H9 (cell line): ENCODE measurements around the gene ZNF407. TPM values are rescaled to one million over a fixed set of nuclear protein-coding genes. Genes with fewer than 3 reads are reported as not detected.

Source experiments
- DNase-seq: peaks from one replicate; pipeline ENCODE4 v3.0.0-alpha.2; 2017
- H2AFZ ChIP-seq: one replicate; pipeline ENCODE4 v1.6.1; 2013; ENCODE audit warnings: mild to moderate bottlenecking, low read length, control low read depth, moderate library complexity
- H2AK5ac ChIP-seq: 2 replicates; pipeline ENCODE4 v1.6.1; 2013; ENCODE audit warnings: low read length, control low read depth, mixed read lengths; ENCODE audit not compliant: insufficient read length
- H2BK120ac ChIP-seq: one replicate; pipeline ENCODE4 v1.6.1; 2013; ENCODE audit warnings: low read depth, mild to moderate bottlenecking, low read length, control low read depth, inconsistent platforms; ENCODE audit not compliant: poor library complexity, severe bottlenecking
- H2BK12ac ChIP-seq: 2 replicates; pipeline ENCODE4 v1.6.1; 2013; ENCODE audit warnings: low read length, control low read depth, mixed read lengths, low read depth; ENCODE audit not compliant: insufficient read length
- H2BK15ac ChIP-seq: 2 replicates; pipeline ENCODE4 v1.6.1; 2013; ENCODE audit warnings: low read depth, low read length, control low read depth
- H2BK20ac ChIP-seq: one replicate; pipeline ENCODE4 v1.6.1; 2013; ENCODE audit warnings: low read depth, mild to moderate bottlenecking, low read length, control low read depth, inconsistent platforms; ENCODE audit not compliant: poor library complexity, severe bottlenecking
- H2BK5ac ChIP-seq: 2 replicates; pipeline ENCODE4 v1.6.1; 2013; ENCODE audit warnings: low read length, control low read depth, mixed read lengths; ENCODE audit not compliant: insufficient read length
- H3K14ac ChIP-seq: 2 replicates; pipeline ENCODE4 v1.6.1; 2013; ENCODE audit warnings: low read length, control low read depth; ENCODE audit not compliant: insufficient read depth
- H3K18ac ChIP-seq: 2 replicates; pipeline ENCODE4 v1.6.1; 2013; ENCODE audit warnings: low read depth, mild to moderate bottlenecking, mixed read lengths, low read length, control low read depth; ENCODE audit not compliant: insufficient read length
- H3K23ac ChIP-seq: 2 replicates; pipeline ENCODE4 v1.6.1; 2013; ENCODE audit warnings: low read length, control low read depth, mixed read lengths, low read depth; ENCODE audit not compliant: insufficient read length
- H3K23me2 ChIP-seq: 2 replicates; pipeline ENCODE4 v1.6.1; 2013; ENCODE audit warnings: low read depth, mild to moderate bottlenecking, mixed read lengths, low read length, control low read depth; ENCODE audit not compliant: insufficient read length, poor library complexity, severe bottlenecking
- H3K27ac ChIP-seq: 2 replicates; pipeline ENCODE4 v1.5.1; 2013; ENCODE audit warnings: low read length, control low read depth, mixed read lengths, low read depth; ENCODE audit not compliant: insufficient read length
- H3K27me3 ChIP-seq: 2 replicates; pipeline ENCODE4 v1.6.1; 2013; ENCODE audit warnings: low read length, control low read depth, inconsistent platforms; ENCODE audit not compliant: insufficient read depth
- H3K4ac ChIP-seq: 2 replicates; pipeline ENCODE4 v1.6.1; 2013; ENCODE audit warnings: low read depth, mild to moderate bottlenecking, control low read depth, inconsistent platforms, low read length, moderate library complexity
- H3K4me1 ChIP-seq: 2 replicates; pipeline ENCODE4 v1.6.1; 2013; ENCODE audit warnings: low read length, control low read depth, inconsistent platforms; ENCODE audit not compliant: insufficient read depth
- H3K4me2 ChIP-seq: 2 replicates; pipeline ENCODE4 v1.6.1; 2013; ENCODE audit warnings: low read length, control low read depth, mixed read lengths; ENCODE audit not compliant: insufficient read length, insufficient read depth
- H3K56ac ChIP-seq: 2 replicates; pipeline ENCODE4 v1.6.1; 2013; ENCODE audit warnings: low read depth, mild to moderate bottlenecking, mixed read lengths, low read length, control low read depth; ENCODE audit not compliant: insufficient read length
- H3K79me1 ChIP-seq: 2 replicates; pipeline ENCODE4 v1.6.1; 2013; ENCODE audit warnings: low read depth, mild to moderate bottlenecking, moderate library complexity, low read length, control low read depth, inconsistent platforms; ENCODE audit not compliant: insufficient read depth, poor library complexity, severe bottlenecking
- H3K79me2 ChIP-seq: 2 replicates; pipeline ENCODE4 v1.6.1; 2013; ENCODE audit warnings: low read length, control low read depth, inconsistent platforms; ENCODE audit not compliant: insufficient read depth
- H3K9ac ChIP-seq: 2 replicates; pipeline ENCODE4 v1.6.1; 2013; ENCODE audit warnings: low read length, control low read depth, mixed read lengths; ENCODE audit not compliant: insufficient read length; ENCODE audit errors: extremely low read depth
- H3K9me3 ChIP-seq: one replicate; pipeline ENCODE4 v1.6.1; 2013; ENCODE audit warnings: low read depth, low read length, inconsistent platforms; ENCODE audit not compliant: control insufficient read depth
- H3T11ph ChIP-seq: one replicate; pipeline ENCODE4 v1.6.1; 2013; ENCODE audit warnings: mild to moderate bottlenecking, low read length, control low read depth, inconsistent platforms
- H4K20me1 ChIP-seq: one replicate; pipeline ENCODE4 v1.6.1; 2013; ENCODE audit not compliant: control insufficient read depth, insufficient read length, insufficient read depth
- H4K5ac ChIP-seq: 2 replicates; pipeline ENCODE4 v1.6.1; 2013; ENCODE audit warnings: low read depth, mild to moderate bottlenecking, mixed read lengths, low read length, control low read depth; ENCODE audit not compliant: insufficient read length
- H4K8ac ChIP-seq: replicated peaks from 2 replicates; pipeline ENCODE4 v1.6.1; 2013; ENCODE audit warnings: low read length, control low read depth, mixed read lengths, low read depth; ENCODE audit not compliant: insufficient read length
- H4K91ac ChIP-seq: 2 replicates; pipeline ENCODE4 v1.6.1; 2013; ENCODE audit warnings: low read depth, mild to moderate bottlenecking, moderate library complexity, mixed read lengths, low read length, control low read depth; ENCODE audit not compliant: insufficient read length
- H3K27ac Mint-ChIP-seq, 3 experiments: 2 replicates in 2 of 3; 3 replicates in 1 of 3; pipeline ENCODE4 v1.8.0; 2020 to 2021; ENCODE audit warnings: mixed read lengths in 3 of 3, mild to moderate bottlenecking in 1 of 3, moderate library complexity in 1 of 3
- H3K27me3 Mint-ChIP-seq: 2 replicates; pipeline ENCODE4 v1.8.0; 2021; ENCODE audit warnings: low read depth, mild to moderate bottlenecking, moderate library complexity, mixed read lengths
- H3K36me3 Mint-ChIP-seq, 3 experiments: 2 replicates in 2 of 3; 3 replicates in 1 of 3; pipeline ENCODE4 v1.8.0; 2020 to 2021; ENCODE audit warnings: low read depth in 3 of 3, mixed read lengths in 3 of 3; ENCODE audit not compliant: insufficient read depth in 1 of 3
- H3K4me1 Mint-ChIP-seq, 2 experiments: 2 replicates each; pipeline ENCODE4 v1.8.0; 2020; ENCODE audit warnings: mixed read lengths in 2 of 2
- H3K4me3 Mint-ChIP-seq, 2 experiments: 2 replicates in 1 of 2; 3 replicates in 1 of 2; pipeline ENCODE4 v1.8.0; 2020 to 2021; ENCODE audit warnings: mild to moderate bottlenecking in 2 of 2, mixed read lengths in 2 of 2, moderate library complexity in 1 of 2
- H3K9me3 Mint-ChIP-seq, 2 experiments: 2 replicates in 1 of 2; 3 replicates in 1 of 2; pipeline ENCODE4 v1.8.0; 2020; ENCODE audit warnings: mild to moderate bottlenecking in 2 of 2, mixed read lengths in 2 of 2, moderate library complexity in 1 of 2
- WGBS: extraction: QIAGEN DNeasy Blood & Tissue Kit; methylation state at CpG from one replicate; pipeline ENCODE4 v1.1.7; 2013; ENCODE audit warnings: missing lambda C conversion rate, low lambda C conversion rate, mixed read lengths; ENCODE audit not compliant: insufficient read length; ENCODE audit errors: extremely low coverage; 5-methylcytosine and 5-hydroxymethylcytosine counted together
- total RNA-seq: library from RNA; stranded (reverse); gene quantifications from 2 replicates; pipeline ENCODE4 v1.2.1, GENCODE V29; 2021
- TF ChIP-seq, protein P1 (sequence below): fragments of 200-600 bp; sonication (generic); conservative IDR thresholded peaks from 3 replicates; pipeline ENCODE4 v1.8.0; 2021; ENCODE audit warnings: antibody characterized with exemption, mild to moderate bottlenecking

Gene ZNF407
- total RNA-seq, 1 experiment from 2014 or later, result 8.7 TPM

GRCh38 chr18:74665905-74666304 is 68.2 kb downstream of the ZNF407 start:
- Histone ChIP-seq H3K4ac (no peak overlapping the region), H3K56ac (no peak overlapping the region), H3K4me2 (no peak overlapping the region), H2BK15ac (no peak overlapping the region), H4K20me1 (no peaks in the 10 kb centered on the region), H2BK120ac (no peak overlapping the region), H3K18ac (no peak overlapping the region), H2AFZ (no peak overlapping the region), H3T11ph (no peak overlapping the region), H3K23ac (no peak overlapping the region), H3K14ac (no peak overlapping the region), H3K4me1 (no peaks in the 10 kb centered on the region), H3K23me2 (no peaks in the 10 kb centered on the region), H2BK20ac (no peak overlapping the region), H3K27ac (no peak overlapping the region), H3K9ac (no peak overlapping the region), H2AK5ac (no peak overlapping the region), H4K8ac (no peak overlapping the region), H4K91ac (no peak overlapping the region), H3K27me3 (no peaks in the 10 kb centered on the region), H3K79me1 (no peaks in the 10 kb centered on the region), H3K9me3 (no peaks in the 10 kb centered on the region), H2BK12ac (no peak overlapping the region), H2BK5ac (no peak overlapping the region), H3K79me2 (0 out of 2 replicates have a peak, but pooled peaks cover 2% of the 10 kb centered on the region), H4K5ac (no peak overlapping the region)
- H3K4me1 Mint-ChIP-seq, result peaks cover 3 to 4% of the 10 kb centered on the region in 2 experiments
- no peak for DNase-seq
- peak overlapping the region in 1 of 3 experiments; percentile 93; a peak in 1 of 7 replicates for H3K27ac Mint-ChIP-seq
- no peaks in the 10 kb centered on the region; the same call in 1 of the 2 replicates for H3K27me3 Mint-ChIP-seq
- no CpG with 5 or more reads among the region's 9 CpGs for WGBS
- H3K9me3 Mint-ChIP-seq, result no peaks in the 10 kb centered on the region
- TF ChIP-seq, protein P1, sequence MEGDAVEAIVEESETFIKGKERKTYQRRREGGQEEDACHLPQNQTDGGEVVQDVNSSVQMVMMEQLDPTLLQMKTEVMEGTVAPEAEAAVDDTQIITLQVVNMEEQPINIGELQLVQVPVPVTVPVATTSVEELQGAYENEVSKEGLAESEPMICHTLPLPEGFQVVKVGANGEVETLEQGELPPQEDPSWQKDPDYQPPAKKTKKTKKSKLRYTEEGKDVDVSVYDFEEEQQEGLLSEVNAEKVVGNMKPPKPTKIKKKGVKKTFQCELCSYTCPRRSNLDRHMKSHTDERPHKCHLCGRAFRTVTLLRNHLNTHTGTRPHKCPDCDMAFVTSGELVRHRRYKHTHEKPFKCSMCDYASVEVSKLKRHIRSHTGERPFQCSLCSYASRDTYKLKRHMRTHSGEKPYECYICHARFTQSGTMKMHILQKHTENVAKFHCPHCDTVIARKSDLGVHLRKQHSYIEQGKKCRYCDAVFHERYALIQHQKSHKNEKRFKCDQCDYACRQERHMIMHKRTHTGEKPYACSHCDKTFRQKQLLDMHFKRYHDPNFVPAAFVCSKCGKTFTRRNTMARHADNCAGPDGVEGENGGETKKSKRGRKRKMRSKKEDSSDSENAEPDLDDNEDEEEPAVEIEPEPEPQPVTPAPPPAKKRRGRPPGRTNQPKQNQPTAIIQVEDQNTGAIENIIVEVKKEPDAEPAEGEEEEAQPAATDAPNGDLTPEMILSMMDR, result no peak
- H3K4me3 Mint-ChIP-seq, result no peak overlapping the region
- no peaks in the 10 kb centered on the region for H3K36me3 Mint-ChIP-seq
